Measurements from ENCODE around the gene RDH11.

DNA sequence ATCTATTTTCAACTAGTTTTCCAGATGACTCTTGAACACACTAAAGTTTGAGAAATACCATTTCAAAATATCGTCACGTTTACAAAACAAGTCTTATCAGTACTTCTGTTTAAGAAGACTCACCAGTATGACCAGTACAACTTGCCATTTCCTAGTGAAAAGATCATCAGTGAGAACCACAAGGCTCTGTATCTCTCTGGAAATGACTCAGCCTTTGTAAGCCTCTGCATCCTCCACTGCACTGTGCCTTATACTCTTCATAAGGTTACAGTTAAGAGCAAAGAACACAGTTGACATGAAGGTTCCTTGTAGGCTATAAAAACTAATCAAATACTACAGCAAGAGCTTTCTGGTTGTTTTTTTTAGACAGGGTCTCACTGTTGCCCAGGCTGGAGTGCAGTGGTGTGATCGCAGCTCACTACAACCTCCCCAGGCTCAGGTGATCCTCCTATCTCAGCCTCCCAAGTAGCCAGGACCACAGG lies 15.4 kb downstream of the RDH11 start:
- TF ChIP-seq, protein P1, sequence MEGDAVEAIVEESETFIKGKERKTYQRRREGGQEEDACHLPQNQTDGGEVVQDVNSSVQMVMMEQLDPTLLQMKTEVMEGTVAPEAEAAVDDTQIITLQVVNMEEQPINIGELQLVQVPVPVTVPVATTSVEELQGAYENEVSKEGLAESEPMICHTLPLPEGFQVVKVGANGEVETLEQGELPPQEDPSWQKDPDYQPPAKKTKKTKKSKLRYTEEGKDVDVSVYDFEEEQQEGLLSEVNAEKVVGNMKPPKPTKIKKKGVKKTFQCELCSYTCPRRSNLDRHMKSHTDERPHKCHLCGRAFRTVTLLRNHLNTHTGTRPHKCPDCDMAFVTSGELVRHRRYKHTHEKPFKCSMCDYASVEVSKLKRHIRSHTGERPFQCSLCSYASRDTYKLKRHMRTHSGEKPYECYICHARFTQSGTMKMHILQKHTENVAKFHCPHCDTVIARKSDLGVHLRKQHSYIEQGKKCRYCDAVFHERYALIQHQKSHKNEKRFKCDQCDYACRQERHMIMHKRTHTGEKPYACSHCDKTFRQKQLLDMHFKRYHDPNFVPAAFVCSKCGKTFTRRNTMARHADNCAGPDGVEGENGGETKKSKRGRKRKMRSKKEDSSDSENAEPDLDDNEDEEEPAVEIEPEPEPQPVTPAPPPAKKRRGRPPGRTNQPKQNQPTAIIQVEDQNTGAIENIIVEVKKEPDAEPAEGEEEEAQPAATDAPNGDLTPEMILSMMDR (IDR thresholded peaks at IDR 0.05) = no peak
- TF ChIP-seq POLR2A (IDR thresholded peaks at IDR 0.05) = no peak

Measured in prostate gland (tissue), 2 donors.